Kidney (tissue), 14 donors: ENCODE measurements around the gene FYB2. TPM values are rescaled to one million over a fixed set of nuclear protein-coding genes. Genes with fewer than 3 reads are reported as not detected.

Experiments
- DNase-seq, 5 donors: peaks; one replicate each; pipeline ENCODE4 v3.0.0-alpha.2; 2013 to 2020
- FAIRE-seq: peaks from 2 replicates; lab custom pipeline; 2012; peaks lifted over from hg19 to GRCh38; lab: Jason Lieb, UNC
- H3K27ac ChIP-seq, 2 donors: one replicate each; pipeline ENCODE4 v1.7.0; 2013; ENCODE audit warnings: low read depth in 2 of 2, low read length in 2 of 2, inconsistent platforms in 1 of 2
- H3K27me3 ChIP-seq: one replicate; pipeline ENCODE4 v1.7.1; 2013; ENCODE audit warnings: low read length, inconsistent platforms; ENCODE audit not compliant: control insufficient read depth, insufficient read depth
- H3K36me3 ChIP-seq, 3 donors: one replicate each; pipeline versions ENCODE4 v1.7.0 to v1.7.1; 2013; ENCODE audit warnings: low read length in 3 of 3, control low read depth in 1 of 3, inconsistent platforms in 1 of 3; ENCODE audit not compliant: insufficient read depth in 3 of 3, control insufficient read depth in 2 of 3
- H3K4me1 ChIP-seq, 3 donors: one replicate each; pipeline versions ENCODE4 v1.7.0 to v1.7.1; 2013; ENCODE audit warnings: low read length in 3 of 3, inconsistent platforms in 1 of 3, low read depth in 1 of 3; ENCODE audit not compliant: control insufficient read depth in 2 of 3, insufficient read depth in 2 of 3
- H3K4me3 ChIP-seq, 3 donors: one replicate each; pipeline versions ENCODE4 v1.7.0 to v1.8.1; 2013; ENCODE audit warnings: low read length in 3 of 3, control low read depth in 1 of 3, inconsistent platforms in 1 of 3
- H3K9ac ChIP-seq, 3 donors: one replicate each; pipeline versions ENCODE4 v1.7.0 to v1.7.1; 2013; ENCODE audit warnings: low read length in 3 of 3, control low read depth in 1 of 3, inconsistent platforms in 1 of 3
- H3K9me3 ChIP-seq, 3 donors: one replicate each; pipeline versions ENCODE4 v1.7.0 to v1.7.1; 2013; ENCODE audit warnings: low read length in 3 of 3, control low read depth in 1 of 3, inconsistent platforms in 1 of 3; ENCODE audit not compliant: control insufficient read depth in 2 of 3, insufficient read depth in 1 of 3
- CTCF ChIP-seq: IDR thresholded peaks from 3 replicates; pipeline ENCODE4 v1.5.1; 2012; ENCODE audit warnings: mild to moderate bottlenecking, moderate library complexity, borderline replicate concordance; ENCODE audit not compliant: insufficient read depth; ENCODE audit errors: extremely low read depth
- intact Hi-C: fragments of 100-400 bp; cut with DNase I; formaldehyde crosslinking; loops from one replicate; pipeline ENCODE4 v1.11.1; 2022
- polyA plus RNA-seq: library from polyadenylated mRNA; stranded (reverse); fragments of 350-450 nt; fragmentation: Illumina TruSeq; extraction: RNeasy Lipid Tissue Mini Kit (QIAGEN cat#74804); gene quantifications from one replicate; pipeline ENCODE4 v1.2.3, GENCODE V29; 2014; ENCODE audit warnings: low read depth, low replicate concordance; ENCODE audit not compliant: insufficient read depth
- total RNA-seq: library from RNA; stranded (reverse); fragmentation: NEBNext Ultra II Directional; extraction: Animal tissue kit (Norgen Biotek cat#: 25700); gene quantifications from one replicate; pipeline ENCODE4 v1.2.1, GENCODE V29; 2021
- donor health status: control.
- donor health status: control.
- donor health status: control.
- donor health status: control.
- donor health status: control.
- donor health status: DM: yes; HTN: yes; CAD: no.
- donor health status: Normal renal cell carcinoma (clear cell type).

FYB2 gene
- total and polyA plus RNA-seq, 2 donors from 2014 or later: 5.5 to 7.9 TPM

- peak; percentile 51 for TF ChIP-seq CTCF
- intact Hi-C loops: no loop called here
- FAIRE-seq: peak; percentile 76
- Histone ChIP-seq H3K27ac (no peak overlapping the region), H3K4me1 (peaks cover 0 to 6% (median 0%) of the 10 kb centered on the region in 3 donors), H3K36me3 (no peaks in the 10 kb centered on the region), H3K9me3 (no peaks in the 10 kb centered on the region), H3K9ac (no peak overlapping the region), H3K27me3 (no peaks in the 10 kb centered on the region), H3K4me3 (no peak overlapping the region)
- peak in 3 of 5 donors; percentile 54 to 71 (median 54) for DNase-seq
These were observed 15.5 kb downstream of the FYB2 start for GRCh38 chr1:56803561-56804156.

GRCh38 chr1:56799605-56800400, 19.4 kb downstream of the FYB2 start:
- Histone ChIP-seq H3K9me3 (no peaks in the 10 kb centered on the region), H3K27me3 (no peaks in the 10 kb centered on the region), H3K27ac (no peak overlapping the region), H3K4me3 (no peak overlapping the region), H3K9ac (no peak overlapping the region), H3K4me1 (no peaks in the 10 kb centered on the region), H3K36me3 (no peaks in the 10 kb centered on the region)
- intact Hi-C loops: no loop called here
- no peak for TF ChIP-seq CTCF
- no peak for DNase-seq
- FAIRE-seq: no peak

- H3K9me3 ChIP-seq: no peaks in the 10 kb centered on the region
- FAIRE-seq (no peak), DNase-seq (no peak)
- intact Hi-C loops: no loop called here
- no peak for TF ChIP-seq CTCF
- no peaks in the 10 kb centered on the region for H3K4me1 ChIP-seq
- no peaks in the 10 kb centered on the region for H3K36me3 ChIP-seq
- no peak overlapping the region for H3K27ac ChIP-seq
- no peak overlapping the region for H3K9ac ChIP-seq
- no peaks in the 10 kb centered on the region for H3K27me3 ChIP-seq
- no peak overlapping the region for H3K4me3 ChIP-seq
These were observed 21.1 kb downstream of the FYB2 start for GRCh38 chr1:56798053-56798471.
